ENCODE measurements around the gene FCGR2B. TPM values are rescaled to one million over a fixed set of nuclear protein-coding genes. Genes with fewer than 3 reads are reported as not detected.
"Not testable (repeated sequence)": the region's sequence is repeated elsewhere in the genome, so short reads cannot be mapped to it uniquely, and the experiment has no call there.

Gene FCGR2B
- total RNA-seq, 1 experiment from 2014 or later, result not detected

GRCh38 chr1:161674447-161674846 is 11.5 kb downstream of the FCGR2B start:
- H3K27ac ChIP-seq; H3K27me3 ChIP-seq; H3K4me3 ChIP-seq; H3K4me1 ChIP-seq; H3K36me3 ChIP-seq; H3K9me3 ChIP-seq (replicated peaks); DNase-seq: not testable (repeated sequence)

- not testable (repeated sequence) for H3K27me3 ChIP-seq; H3K27ac ChIP-seq; H3K4me3 ChIP-seq; H3K9me3 ChIP-seq (replicated peaks); DNase-seq; H3K36me3 ChIP-seq; H3K4me1 ChIP-seq
Measured at GRCh38 chr1:161674908-161675307, 12.0 kb downstream of the FCGR2B start.

DNA sequence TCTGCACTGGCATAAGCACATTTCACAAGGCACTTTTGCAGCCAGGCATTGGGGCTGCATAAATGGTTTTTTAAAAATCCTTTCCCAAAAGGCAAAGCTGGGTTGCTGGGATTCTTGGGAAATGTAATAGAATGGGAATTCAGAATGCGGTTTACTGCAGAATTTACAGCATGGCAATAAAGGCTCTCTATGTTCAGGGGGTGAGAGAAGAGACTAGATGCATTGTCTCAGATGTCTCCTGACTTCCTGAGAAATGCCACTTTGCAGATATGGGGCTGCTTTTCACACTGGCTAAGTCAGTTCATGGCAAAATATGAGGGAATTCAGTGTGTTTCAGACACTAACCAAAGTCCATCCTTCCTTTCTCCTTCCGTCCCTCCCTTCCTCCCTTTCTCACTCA is 13.5 kb downstream of the FCGR2B start:
- H3K27ac ChIP-seq, result no peak overlapping the region
- no peak for DNase-seq
- no peaks in the 10 kb centered on the region; the same call in 1 of the 2 replicates for H3K9me3 ChIP-seq (replicated peaks)
- H3K4me1 ChIP-seq, result no peaks in the 10 kb centered on the region
- no peaks in the 10 kb centered on the region for H3K36me3 ChIP-seq
- no peak overlapping the region for H3K4me3 ChIP-seq
- H3K27me3 ChIP-seq, result no peaks in the 10 kb centered on the region

- no peaks in the 10 kb centered on the region; the same call in 1 of the 2 replicates for H3K9me3 ChIP-seq (replicated peaks)
- H3K4me1 ChIP-seq, result no peaks in the 10 kb centered on the region
- DNase-seq, result no peak
- no peaks in the 10 kb centered on the region for H3K27me3 ChIP-seq
- H3K36me3 ChIP-seq, result no peaks in the 10 kb centered on the region
- H3K4me3 ChIP-seq, result no peak overlapping the region
- H3K27ac ChIP-seq, result no peak overlapping the region
Measured at GRCh38 chr1:161676958-161677689, 14.2 kb downstream of the FCGR2B start.

DNA sequence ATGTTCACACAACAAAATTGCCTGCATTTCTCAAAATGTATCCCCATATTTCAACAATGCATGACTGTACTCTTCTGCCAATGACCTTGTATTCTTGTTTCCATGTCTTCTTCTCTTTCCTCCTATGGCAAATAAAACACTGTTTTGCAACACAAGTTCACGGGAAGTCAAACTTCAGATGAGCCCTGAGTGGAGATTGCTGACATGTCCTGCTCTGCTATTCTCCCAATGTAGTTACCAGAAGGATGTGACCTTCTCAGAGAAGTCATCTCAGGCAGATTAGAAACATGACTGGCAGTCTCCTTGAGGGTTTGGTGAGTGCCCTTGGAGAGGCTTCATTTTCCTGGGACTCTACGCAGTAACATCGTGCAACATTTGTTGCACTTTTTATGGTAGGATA is 15.6 kb downstream of the FCGR2B start:
- Histone ChIP-seq H3K36me3 (no peaks in the 10 kb centered on the region), H3K9me3 (replicated peaks) (no peaks in the 10 kb centered on the region; the same call in 1 of the 2 replicates), H3K4me3 (no peak overlapping the region), H3K27ac (no peak overlapping the region), H3K27me3 (no peaks in the 10 kb centered on the region), H3K4me1 (no peaks in the 10 kb centered on the region)
- no peak for DNase-seq

DNA sequence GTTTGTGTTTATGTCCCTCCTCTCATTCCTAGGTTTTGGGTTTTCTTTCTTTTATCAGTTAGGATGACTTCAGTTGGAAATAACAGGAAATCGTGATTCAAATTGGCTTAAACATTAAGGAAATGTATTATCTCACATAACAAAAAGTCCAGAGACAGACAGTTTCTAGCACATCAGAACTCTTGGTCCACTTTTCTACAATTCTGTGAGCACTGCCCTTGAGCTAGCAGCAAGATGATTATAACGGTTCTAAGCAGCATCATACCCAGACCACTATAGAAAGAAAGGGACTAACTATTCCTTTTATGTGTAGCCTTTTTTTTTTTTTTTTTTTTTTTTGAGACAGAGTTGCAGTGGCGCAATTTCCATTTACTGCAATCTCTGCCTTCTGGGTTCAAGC is 18.9 kb downstream of the FCGR2B start:
- DNase-seq, result no peak
- Histone ChIP-seq H3K36me3 (no peaks in the 10 kb centered on the region), H3K27me3 (no peaks in the 10 kb centered on the region), H3K4me3 (no peak overlapping the region), H3K4me1 (no peaks in the 10 kb centered on the region), H3K27ac (no peak overlapping the region), H3K9me3 (replicated peaks) (no peaks in the 10 kb centered on the region; the same call in 1 of the 2 replicates)

- Histone ChIP-seq H3K36me3 (no peaks in the 10 kb centered on the region), H3K4me1 (no peaks in the 10 kb centered on the region), H3K27ac (no peak overlapping the region), H3K27me3 (no peaks in the 10 kb centered on the region), H3K9me3 (replicated peaks) (no peaks in the 10 kb centered on the region), H3K4me3 (no peak overlapping the region)
- no peak for DNase-seq
Measured at GRCh38 chr1:161688946-161689345, 26.0 kb downstream of the FCGR2B start.

DNA sequence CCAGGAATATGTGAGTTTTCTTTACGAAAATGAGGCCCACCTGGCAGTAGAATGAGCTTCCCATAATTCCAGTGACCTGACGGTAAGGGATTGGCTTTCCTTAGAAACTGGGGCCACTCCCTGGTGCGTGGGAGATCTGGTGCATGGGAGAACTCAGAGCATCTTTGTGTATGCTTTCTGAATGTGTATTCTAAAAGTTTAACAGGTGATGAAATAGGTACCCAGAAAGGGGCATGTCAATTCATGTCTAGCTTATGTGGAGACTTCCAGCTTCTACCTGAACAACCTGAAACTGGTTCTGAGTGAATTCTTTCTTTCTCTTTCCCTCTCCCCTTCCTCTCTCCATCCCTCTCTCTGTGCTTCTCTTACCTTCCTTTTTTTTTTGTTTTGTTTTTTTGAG is 28.9 kb downstream of the FCGR2B start:
- H3K4me1 ChIP-seq, result no peaks in the 10 kb centered on the region
- H3K36me3 ChIP-seq, result no peaks in the 10 kb centered on the region
- H3K9me3 ChIP-seq (replicated peaks), result no peaks in the 10 kb centered on the region
- H3K27ac ChIP-seq, result no peak overlapping the region
- no peak for DNase-seq
- H3K27me3 ChIP-seq, result no peaks in the 10 kb centered on the region
- H3K4me3 ChIP-seq, result no peak overlapping the region

DNA sequence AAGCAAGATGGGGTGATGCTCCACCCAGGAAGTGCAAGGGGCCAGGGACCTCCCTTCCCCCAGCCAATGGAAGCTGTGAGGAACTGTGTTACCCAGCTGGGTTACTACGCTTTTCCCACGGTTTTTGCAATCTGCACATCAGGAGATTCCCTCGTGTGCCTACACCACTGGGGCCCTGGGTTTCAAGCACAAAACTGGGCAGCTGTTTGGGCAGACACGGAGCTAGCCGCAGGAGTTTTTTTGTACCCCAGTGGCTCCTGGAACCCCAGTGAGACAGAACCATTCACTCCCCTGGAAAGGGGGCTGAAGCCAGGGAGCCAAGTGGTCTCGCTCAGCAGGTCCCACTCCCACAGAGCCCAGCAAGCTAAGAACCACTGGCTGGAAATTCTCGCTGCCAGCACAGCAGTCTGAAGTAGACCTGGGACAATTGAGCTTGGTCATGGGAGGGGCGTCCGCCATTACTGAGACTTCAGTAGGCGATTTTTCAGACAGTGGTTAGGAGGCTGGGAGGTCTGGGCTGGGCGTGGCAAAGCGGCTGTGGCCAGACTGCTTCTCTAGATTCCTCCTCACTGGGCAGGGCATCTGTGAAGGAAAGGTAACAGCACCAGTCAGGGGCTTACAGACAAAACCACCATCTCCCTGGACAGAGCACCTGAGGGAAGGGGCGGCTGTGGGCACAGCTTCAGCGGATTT is 30.2 kb downstream of the FCGR2B start:
- H3K36me3 ChIP-seq; H3K27ac ChIP-seq; DNase-seq; H3K4me1 ChIP-seq; H3K9me3 ChIP-seq (replicated peaks); H3K27me3 ChIP-seq; H3K4me3 ChIP-seq: not testable (repeated sequence)

DNA sequence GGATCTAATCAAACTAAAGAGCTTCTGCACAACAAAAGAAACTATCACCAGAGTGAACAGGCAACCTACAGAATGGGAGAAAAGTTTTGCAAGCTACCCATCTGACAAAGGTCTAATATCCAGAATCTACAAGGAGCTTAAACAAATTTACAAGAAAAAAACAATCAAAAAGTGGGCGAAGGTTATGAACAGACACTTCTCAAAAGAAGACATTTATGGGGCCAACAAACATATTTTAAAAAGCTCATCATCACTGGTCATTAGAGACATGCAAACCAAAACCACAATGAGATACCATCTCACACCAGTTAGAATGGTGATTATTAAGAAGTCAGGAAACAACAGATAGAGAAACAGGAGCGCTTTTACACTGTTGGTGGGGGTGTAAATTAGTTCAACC is 35.4 kb downstream of the FCGR2B start:
- not testable (repeated sequence) for H3K9me3 ChIP-seq (replicated peaks); H3K36me3 ChIP-seq; DNase-seq

GRCh38 chr1:161702250-161702649 is 39.3 kb downstream of the FCGR2B start:
- H3K4me3 ChIP-seq, result no peak overlapping the region
- H3K9me3 ChIP-seq (replicated peaks), result no peaks in the 10 kb centered on the region
- no peaks in the 10 kb centered on the region for H3K36me3 ChIP-seq
- no peak overlapping the region for H3K27ac ChIP-seq
- H3K27me3 ChIP-seq, result no peaks in the 10 kb centered on the region
- DNase-seq, result peak; percentile 23 to 36
- H3K4me1 ChIP-seq, result peaks cover 11% of the 10 kb centered on the region

More for the DNA sequence above, 35.4 kb downstream of the FCGR2B start:
- not testable (repeated sequence) for H3K4me1 ChIP-seq, H3K4me3 ChIP-seq, H3K27ac ChIP-seq, H3K27me3 ChIP-seq

- H3K27me3 ChIP-seq, result no peaks in the 10 kb centered on the region
- DNase-seq, result no peak
- H3K36me3 ChIP-seq, result no peaks in the 10 kb centered on the region; the same call in 1 of the 2 replicates
- H3K4me1 ChIP-seq, result peaks cover 20% of the 10 kb centered on the region
- H3K4me3 ChIP-seq, result no peak overlapping the region
- peak overlapping the region; percentile 98 for H3K27ac ChIP-seq
- no peaks in the 10 kb centered on the region for H3K9me3 ChIP-seq (replicated peaks)
Measured at GRCh38 chr1:161705537-161705936, 42.6 kb downstream of the FCGR2B start.

- no peaks in the 10 kb centered on the region for H3K9me3 ChIP-seq (replicated peaks)
- H3K36me3 ChIP-seq, result no peaks in the 10 kb centered on the region; the same call in 1 of the 2 replicates
- H3K27me3 ChIP-seq, result no peaks in the 10 kb centered on the region
- peaks cover 20% of the 10 kb centered on the region for H3K4me1 ChIP-seq
- DNase-seq, result no peak
- H3K27ac ChIP-seq, result peak overlapping the region; percentile 98
- H3K4me3 ChIP-seq, result no peak overlapping the region
Measured at GRCh38 chr1:161706113-161706481, 43.2 kb downstream of the FCGR2B start.

GRCh38 chr1:161706482-161707347 is 43.8 kb downstream of the FCGR2B start, which contains the start of gene FCRLA:
TSS of gene FCRLA (plus strand) at chr1:161707229. CDS start at chr1:161707265, 36 bp downstream.
- peaks cover 20% of the 10 kb centered on the region for H3K4me1 ChIP-seq
- H3K27me3 ChIP-seq, result no peaks in the 10 kb centered on the region
- H3K36me3 ChIP-seq, result no peaks in the 10 kb centered on the region; the same call in 1 of the 2 replicates
- peak within 1 kb of the TSS; percentile 48 for H3K4me3 ChIP-seq
- H3K27ac ChIP-seq, result peak within 1 kb of the TSS; percentile 98
- H3K9me3 ChIP-seq (replicated peaks), result no peaks in the 10 kb centered on the region
- DNase-seq, result peak; percentile 88 to 95

DNA sequence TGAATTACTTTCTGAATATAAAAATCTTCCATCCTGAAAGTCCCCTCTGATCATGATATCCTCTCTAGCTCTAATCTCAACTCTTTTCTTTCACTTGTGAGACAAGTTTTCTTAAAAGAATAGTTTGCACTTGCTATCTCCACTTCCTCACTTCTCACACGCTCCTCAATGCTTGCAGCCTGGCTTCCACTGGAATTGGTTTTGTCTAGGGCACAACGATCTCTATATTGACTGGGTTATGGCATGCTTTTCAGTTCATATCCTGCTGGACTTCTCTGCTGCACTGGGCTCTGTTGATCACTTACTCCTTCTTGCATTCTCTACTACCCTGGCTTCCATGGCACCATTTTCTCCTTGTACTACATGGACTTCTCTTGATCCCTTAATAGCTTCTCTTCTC is 44.6 kb downstream of the FCGR2B start:
- no peaks in the 10 kb centered on the region; the same call in 1 of the 2 replicates for H3K36me3 ChIP-seq
- peak in 1 of 2 experiments; percentile 34 for DNase-seq
- H3K4me1 ChIP-seq, result peaks cover 20% of the 10 kb centered on the region
- peak overlapping the region; percentile 98 for H3K27ac ChIP-seq
- no peaks in the 10 kb centered on the region for H3K9me3 ChIP-seq (replicated peaks)
- no peaks in the 10 kb centered on the region for H3K27me3 ChIP-seq
- peak overlapping the region; percentile 48 for H3K4me3 ChIP-seq
